GM19324 (cell line): ENCODE measurements around the gene BCO1.
"Not testable (repeated sequence)": the region's sequence is repeated elsewhere in the genome, so short reads cannot be mapped to it uniquely, and the experiment has no call there.

Experiments
- ATAC-seq: cut with Tn5 transposase; IDR thresholded peaks from one replicate; pipeline ENCODE4 v1.9.1; 2021; ENCODE audit warnings: mild to moderate bottlenecking, moderate library complexity; ENCODE audit not compliant: unreplicated experiment, low FRiP score

Gene BCO1

DNA sequence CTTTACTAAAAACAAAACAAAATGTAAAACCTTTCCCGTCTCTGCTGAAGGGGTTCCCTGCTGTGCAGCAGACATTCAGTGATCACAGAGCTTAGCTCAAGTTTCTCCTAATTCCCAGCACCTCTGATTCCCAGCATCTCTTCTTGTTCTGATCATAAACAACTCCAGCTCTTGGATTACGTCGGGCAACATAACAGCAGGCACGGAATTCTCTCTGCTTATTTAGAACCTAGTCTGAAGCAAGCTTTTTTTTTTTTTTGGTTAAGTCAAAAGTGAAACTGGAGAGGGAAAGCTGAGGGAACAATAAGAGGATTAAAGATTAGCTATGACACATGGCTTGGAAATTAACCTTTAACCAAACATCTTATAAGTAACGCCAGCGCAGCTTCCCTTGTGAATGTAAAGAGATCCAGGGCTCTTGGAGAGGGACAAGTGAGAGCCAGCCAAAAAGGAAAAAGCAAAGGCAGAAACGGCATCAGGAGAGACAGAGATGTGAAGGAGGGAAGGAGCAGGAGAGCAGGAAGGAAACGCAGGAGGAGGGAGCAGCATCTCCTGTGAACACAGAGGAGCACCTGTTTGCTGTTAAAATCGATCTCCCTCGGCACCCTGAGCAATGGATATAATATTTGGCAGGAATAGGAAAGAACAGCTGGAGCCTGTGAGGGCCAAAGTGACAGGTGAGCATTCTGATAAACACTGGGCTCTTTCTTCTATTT lies at the start of gene BCO1:
Gene BCO1 (plus strand): TSS at position 394 of the 716 bp plus-strand sequence. CDS start 220 bp downstream, at position 614.
- ATAC-seq = no peak

- ATAC-seq = no peak
Observed at GRCh38 chr16:81189100-81189664, 49.3 kb upstream of the BCO1 start.

DNA sequence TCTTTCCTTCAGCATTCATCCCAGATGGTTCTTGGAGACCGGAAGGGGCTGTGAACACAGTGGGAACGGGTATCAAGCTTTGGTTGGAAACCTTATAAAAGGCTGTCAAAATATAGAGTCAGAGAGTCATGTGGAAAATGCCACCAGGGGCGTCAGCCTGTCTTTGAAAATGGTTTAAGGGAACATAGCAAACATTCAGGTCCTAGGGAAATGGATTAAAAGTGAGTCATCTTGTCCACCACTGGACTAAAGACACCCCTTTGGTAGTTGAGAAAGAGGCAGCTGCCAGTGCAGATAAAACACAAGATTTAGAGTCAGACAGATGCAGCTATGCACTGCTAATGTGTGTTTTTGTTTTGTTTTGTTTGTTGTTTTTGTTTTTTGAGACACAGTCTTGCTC lies 47.8 kb upstream of the BCO1 start:
- no peak for ATAC-seq

DNA sequence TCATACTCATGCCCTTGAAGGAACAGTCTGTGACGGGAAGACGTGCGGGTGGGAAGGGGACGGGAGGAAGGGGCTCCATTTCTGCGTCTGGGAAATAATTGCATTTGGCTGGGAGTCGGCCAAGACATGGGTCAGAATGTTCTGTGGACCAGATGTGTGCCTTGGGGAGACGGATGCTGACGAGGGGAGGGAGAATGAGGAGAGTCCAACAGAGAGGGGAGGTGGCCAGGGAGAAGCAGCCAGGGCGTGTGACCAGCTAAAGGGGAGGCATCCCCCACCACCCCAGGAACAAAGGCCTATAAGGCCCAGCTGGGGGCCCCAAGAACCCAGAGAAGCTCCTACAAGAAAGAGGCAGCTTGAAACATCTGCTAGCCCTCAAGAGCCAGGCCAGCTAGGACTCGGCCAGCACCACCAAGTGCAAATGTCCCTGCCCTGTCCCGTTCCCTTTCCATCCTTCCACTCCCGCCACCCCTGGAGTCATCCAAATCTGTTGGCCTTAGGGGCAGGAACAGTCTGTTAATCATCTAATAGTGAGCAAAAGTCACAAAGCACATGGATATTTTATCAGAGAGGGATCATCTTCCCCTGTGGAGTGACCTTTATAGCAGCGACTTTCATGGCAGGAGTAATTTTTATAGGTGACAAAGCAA lies 42.5 kb upstream of the BCO1 start:
- ATAC-seq = no peak

- no peak for ATAC-seq
Observed at GRCh38 chr16:81198635-81199034, 39.9 kb upstream of the BCO1 start.

GRCh38 chr16:81201267-81201666 lies 37.2 kb upstream of the BCO1 start:
- no peak for ATAC-seq

DNA sequence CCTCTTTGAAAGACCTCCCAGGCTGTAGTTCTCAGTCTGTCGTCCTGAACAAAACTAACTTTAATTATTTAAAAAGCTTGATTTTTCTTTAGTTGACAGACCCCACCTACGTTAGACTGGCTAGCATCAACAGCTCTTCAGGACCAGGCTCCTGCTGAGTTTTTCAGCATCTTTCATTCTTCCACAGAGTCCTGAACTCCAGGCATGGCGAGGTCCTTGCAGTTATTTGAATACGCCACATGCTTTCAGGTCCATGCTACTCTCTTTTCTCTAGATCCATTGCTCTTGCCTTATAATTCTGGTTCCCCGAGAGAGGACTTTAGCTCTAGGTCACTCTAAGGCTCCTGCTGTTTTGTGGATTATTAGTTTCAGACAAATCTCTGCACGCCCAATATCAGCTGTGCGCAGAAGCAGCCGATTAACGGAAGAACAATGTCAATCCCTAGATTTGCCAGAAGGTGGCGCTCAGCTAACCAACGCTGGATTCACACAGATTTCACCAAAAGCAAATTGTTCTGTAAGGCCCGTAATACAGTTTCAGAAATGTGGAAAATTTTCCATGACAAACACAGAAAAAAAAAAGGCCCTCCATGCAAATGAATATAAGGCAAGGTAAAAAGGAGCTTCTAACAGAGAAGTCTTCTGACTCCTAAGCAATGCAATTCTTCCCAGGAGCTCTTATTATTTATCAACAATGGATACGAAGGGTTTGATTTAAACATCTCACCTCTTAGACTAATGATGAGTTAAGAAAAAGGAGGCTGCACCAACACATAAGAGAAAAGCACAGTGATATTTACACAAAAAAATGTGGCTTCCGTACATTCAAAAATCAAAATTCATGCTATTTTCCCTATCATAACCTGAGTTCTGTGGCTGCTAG lies 33.5 kb upstream of the BCO1 start:
- ATAC-seq = no peak

DNA sequence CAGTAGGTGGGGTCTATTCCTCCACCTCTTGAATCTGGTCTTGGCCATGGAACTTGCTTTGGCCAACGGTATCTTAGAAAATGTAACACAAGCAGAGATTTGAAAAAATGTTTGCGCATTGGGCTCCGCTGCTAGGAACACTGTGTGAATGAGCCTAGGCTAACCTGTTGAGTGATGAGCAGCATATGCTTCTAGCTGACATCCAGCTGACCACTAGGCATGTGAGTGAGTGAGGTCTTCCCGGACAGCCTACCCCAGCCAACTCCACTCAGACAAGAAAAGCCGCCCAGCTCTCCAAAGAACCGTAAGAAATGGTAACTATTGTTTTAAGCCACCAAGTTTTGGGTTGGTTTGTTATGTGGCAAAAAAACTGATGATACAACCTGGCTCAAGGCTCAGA lies 31.4 kb upstream of the BCO1 start:
- no peak for ATAC-seq

GRCh38 chr16:81210807-81211206 lies 27.7 kb upstream of the BCO1 start:
- no peak for ATAC-seq

DNA sequence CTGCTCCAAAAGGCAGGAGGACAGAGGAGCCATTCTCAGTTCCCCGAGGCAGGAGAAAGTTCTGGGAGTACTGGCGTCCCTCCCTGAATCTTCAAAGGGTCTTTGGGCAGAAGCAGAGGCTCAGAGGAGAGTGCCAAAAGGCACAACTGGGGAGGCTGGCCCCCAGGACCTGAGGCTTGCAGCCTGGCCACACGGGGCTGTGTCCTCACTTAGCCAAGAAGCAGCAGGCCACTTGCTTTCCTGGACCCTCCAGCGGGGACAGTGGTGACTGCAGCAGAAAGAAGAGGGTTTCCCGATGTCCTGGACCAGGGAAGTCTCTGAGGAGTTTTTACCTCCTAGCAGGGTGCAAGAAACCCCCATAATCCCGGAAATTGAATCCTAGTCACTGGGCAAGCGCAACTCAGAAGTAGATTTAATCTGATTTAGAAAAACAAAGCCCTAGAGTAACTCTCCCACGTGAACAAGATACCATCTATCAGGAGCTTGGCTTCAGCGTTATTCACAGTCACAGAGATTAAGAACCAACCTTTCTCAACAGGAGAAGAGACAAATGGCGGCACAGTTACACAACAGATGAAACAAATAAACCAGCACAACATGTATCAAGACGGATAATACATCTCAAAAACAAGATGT lies 25.5 kb upstream of the BCO1 start:
- ATAC-seq = no peak

- no peak for ATAC-seq
Observed at GRCh38 chr16:81214745-81215166, 23.7 kb upstream of the BCO1 start.

DNA sequence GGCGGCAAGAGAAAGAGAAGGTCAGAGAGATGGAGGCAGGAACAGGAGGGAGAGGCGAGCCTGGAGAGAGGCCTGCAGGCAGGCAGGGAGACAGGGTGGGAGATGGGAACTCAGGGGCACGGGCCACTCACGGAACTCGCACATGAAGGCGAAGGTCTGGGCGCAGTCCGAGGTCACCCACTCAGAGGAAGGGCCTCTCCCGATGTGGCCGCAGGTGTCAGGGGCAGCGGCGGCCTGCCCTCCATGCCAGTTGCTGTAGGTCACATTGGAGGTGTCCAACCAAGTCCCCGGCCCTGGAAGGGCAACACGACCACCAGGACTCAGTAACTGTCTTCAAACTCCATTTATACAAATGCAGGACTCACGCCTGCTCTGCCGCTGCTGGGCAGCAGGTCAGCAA lies 22.4 kb upstream of the BCO1 start:
- no peak for ATAC-seq

- ATAC-seq = no peak
Observed at GRCh38 chr16:81216706-81217105, 21.8 kb upstream of the BCO1 start.

DNA sequence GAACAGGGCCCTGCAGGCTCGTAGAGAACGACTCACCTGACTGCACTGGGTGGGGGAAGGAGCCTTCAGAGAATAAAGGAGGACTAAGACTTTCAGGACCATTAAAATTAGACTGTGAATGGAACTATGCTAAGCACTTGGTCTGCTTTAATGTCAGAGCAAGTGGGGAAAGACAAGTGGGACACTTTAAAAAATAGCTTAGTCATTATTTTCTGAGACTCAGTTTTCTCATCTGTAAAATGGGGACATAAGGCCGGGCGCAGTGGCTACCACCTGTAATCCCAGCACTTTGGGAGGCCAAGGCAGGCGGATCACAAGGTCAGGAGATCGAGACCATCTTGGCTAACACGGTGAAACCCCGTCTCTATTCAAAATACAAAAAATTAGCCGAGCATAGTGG lies 19.3 kb upstream of the BCO1 start:
- no peak for ATAC-seq

DNA sequence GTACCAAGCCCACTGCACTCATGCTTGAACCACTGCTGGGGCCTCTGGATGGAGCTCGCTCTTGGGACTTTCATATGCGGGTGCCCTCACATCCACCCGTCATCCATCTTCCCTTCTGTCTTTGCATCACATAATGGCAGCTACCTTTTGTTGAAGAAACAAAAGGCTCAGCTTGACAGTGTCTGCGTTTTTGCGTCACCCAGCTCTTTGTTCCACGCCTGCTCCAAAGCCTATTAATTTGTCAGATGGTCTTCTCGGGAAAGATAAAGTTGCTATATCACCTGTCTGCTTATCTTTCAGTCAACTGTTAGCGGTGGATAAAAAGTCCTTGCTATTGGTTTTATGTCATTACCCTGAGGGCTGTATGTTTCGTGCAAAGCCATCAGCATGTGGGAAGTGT lies 18.1 kb upstream of the BCO1 start:
- ATAC-seq = no peak

DNA sequence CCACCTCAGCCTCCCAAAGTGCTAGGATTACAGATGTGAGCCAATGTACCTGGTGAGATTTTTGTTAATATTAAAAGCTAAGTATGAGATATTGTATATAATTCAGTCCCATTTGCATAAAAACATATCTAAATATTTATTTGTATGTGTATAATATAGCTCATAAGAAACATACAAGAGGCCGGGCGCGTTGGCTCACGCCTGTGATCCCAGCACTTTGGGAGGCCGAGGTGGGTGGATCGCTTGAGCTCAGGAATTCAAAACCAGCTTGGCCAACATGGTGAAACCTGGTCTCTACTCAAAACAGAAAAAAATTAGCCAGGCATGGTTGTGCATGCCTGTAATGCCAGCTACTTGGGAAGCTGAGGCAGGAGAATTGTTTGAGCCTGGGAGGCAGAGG lies 16.8 kb upstream of the BCO1 start:
- no peak for ATAC-seq

DNA sequence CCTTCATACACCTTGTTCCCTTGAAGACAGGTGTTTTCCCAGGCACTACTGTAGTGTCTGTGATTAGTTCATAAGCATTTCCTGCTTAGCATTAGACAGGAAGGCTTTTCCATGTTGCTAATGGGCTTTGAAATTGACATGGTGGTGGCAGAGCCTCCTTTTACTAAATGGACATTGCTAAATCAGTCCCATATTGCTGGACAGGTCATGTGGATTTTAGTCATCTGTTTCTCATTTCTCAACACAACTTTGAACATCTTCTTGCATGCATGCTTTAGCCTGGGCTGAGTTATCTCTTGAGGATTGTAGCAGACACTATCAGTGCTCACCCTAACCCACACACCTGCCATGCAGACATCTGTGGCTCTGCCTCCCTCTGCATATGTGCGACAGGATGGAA lies 13.7 kb upstream of the BCO1 start:
- ATAC-seq = no peak

DNA sequence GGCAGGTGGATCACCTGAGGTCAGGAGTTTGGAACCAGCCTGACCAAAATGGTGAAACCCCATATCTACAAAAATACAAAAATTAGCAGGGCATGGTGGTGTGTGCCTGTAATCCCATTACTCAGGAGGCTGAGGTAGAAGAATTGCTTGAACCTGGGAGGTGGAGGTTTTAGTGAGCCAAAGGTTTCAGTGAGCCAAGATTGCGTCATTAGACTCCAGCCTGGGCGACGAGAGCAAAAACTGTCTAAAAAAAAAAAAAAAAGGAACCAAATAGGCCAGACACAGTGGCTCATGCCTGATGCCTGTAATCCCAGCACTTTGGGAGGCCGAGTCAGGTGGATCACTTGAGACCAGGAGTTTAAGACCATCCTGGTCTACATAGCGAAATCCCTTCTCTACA lies 12.8 kb upstream of the BCO1 start:
- not testable (repeated sequence) for ATAC-seq

- ATAC-seq = no peak
Observed at GRCh38 chr16:81227785-81228184, 10.7 kb upstream of the BCO1 start.

GRCh38 chr16:81229811-81230210 lies 8.7 kb upstream of the BCO1 start:
- no peak for ATAC-seq

GRCh38 chr16:81231014-81231413 lies 7.5 kb upstream of the BCO1 start:
- no peak for ATAC-seq
